Activated CD4-positive, alpha-beta T cell treated with anti-CD3 and anti-CD28 coated beads, Interleukin-2, amount 10 ng/mL, durations not matched to agents 7 days and 5 days (primary cell): ENCODE data around the gene ARSB. TPM values are rescaled to one million over a fixed set of nuclear protein-coding genes. Genes with fewer than 3 reads are reported as not detected.
"Not testable (repeated sequence)": the region's sequence is repeated elsewhere in the genome, so short reads cannot be mapped to it uniquely, and the experiment has no call there.

Experiments
- CTCF ChIA-PET: fragments of 350-600 bp; sonication (Branson Sonifier 250); formaldehyde crosslinking; loops from one replicate; lab custom pipeline; 2021; ENCODE audit warnings: antibody characterized with exemption; lab: Charles Lee
- POLR2A ChIA-PET: fragments of 350-600 bp; sonication (Branson Sonifier 250); formaldehyde crosslinking; loops from one replicate; lab custom pipeline; 2021; ENCODE audit warnings: antibody characterized with exemption; lab: Charles Lee
- DNase-seq: peaks from one replicate; pipeline ENCODE4 v3.0.0-alpha.2; 2020
- H3K27ac Mint-ChIP-seq: one replicate; pipeline ENCODE4 v1.8.0; 2021; ENCODE audit warnings: mild to moderate bottlenecking, moderate library complexity, mixed read lengths
- H3K27me3 Mint-ChIP-seq: one replicate; pipeline ENCODE4 v1.8.0; 2021; ENCODE audit warnings: mixed read lengths
- H3K36me3 Mint-ChIP-seq: one replicate; pipeline ENCODE4 v1.8.0; 2021; ENCODE audit warnings: low read depth, mixed read lengths
- H3K4me1 Mint-ChIP-seq: one replicate; pipeline ENCODE4 v1.8.0; 2021; ENCODE audit warnings: mixed read lengths
- H3K4me3 Mint-ChIP-seq: one replicate; pipeline ENCODE4 v1.8.0; 2021; ENCODE audit warnings: mild to moderate bottlenecking, moderate library complexity, mixed read lengths
- H3K9me3 Mint-ChIP-seq: one replicate; pipeline ENCODE4 v1.8.0; 2021; ENCODE audit warnings: mixed read lengths
- total RNA-seq, 2 experiments: library from RNA; stranded (reverse); gene quantifications; one replicate each; pipeline ENCODE4 v1.2.3, GENCODE V29; 2021

Gene ARSB
- total RNA-seq, 2 experiments from 2014 or later, result 10.4 to 11.5 TPM

DNA sequence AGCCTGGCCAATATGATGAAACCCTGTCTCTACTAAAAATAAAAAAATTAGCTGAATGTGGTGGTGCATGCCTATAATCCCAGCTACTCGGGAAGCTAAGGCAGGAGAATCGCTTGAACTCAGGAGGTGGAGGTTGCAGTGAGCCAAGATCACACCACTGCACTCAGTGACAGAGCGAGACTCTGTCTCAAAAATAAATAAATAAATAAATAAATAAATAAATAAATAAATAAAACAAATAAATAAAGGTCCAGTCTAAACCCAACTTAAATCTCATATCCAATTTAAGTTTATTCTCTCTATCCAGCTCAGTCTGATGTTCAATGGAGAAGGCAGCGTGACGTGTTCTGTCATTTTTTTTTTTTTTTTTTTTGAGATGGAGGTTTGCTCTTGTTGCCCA is 222.4 kb downstream of the ARSB start:
- H3K36me3 Mint-ChIP-seq, DNase-seq, H3K9me3 Mint-ChIP-seq, H3K27ac Mint-ChIP-seq, H3K4me1 Mint-ChIP-seq, H3K27me3 Mint-ChIP-seq, CTCF ChIA-PET, POLR2A ChIA-PET, H3K4me3 Mint-ChIP-seq: not testable (repeated sequence)

DNA sequence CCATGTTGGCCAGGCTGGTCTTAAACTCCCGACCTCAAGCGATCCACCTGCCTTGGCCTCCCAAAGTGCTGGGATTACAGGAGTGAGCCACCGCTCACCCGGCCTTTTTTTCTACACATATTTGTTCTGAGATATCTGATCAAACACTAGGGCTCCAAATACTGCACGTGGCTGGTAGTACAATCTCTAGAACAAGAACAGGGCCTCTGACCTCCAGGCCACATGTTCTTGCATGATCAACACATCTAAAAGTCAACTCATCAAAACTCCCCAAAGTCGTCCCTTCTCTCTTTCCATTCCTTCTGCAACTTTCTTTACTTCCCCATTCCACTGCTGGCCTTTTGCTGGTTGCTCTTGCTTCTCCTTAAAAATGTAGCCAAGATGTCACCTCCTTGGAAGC is 223.3 kb downstream of the ARSB start:
- H3K36me3 Mint-ChIP-seq, result no peaks in the 10 kb centered on the region
- no peaks in the 10 kb centered on the region for H3K27me3 Mint-ChIP-seq
- H3K27ac Mint-ChIP-seq, result no peak overlapping the region
- POLR2A ChIA-PET, result no interaction called here
- CTCF ChIA-PET, result no interaction called here
- peaks cover 18% of the 10 kb centered on the region for H3K4me1 Mint-ChIP-seq
- H3K9me3 Mint-ChIP-seq, result no peaks in the 10 kb centered on the region
- DNase-seq, result no peak
- H3K4me3 Mint-ChIP-seq, result no peak overlapping the region

DNA sequence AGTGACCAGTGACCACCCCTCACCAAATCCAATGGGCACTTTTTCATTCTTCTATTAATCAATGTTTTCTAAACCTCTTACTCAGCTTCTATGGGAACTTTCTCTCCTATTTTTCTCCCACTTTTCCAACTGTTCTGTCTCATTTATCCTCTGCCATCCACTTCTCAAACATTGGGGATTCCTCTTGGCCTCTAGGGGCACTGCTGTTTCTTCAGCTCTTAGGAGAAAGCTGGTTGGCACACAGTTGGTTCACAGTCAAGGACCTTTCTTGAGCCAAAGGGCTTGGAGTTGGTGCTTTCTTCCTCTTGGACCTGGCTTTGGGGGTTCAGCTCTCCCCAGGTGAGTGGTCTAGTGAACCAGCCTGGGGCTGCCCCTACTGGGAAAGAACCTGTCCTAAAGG is 224.3 kb downstream of the ARSB start:
- peaks cover 2% of the 10 kb centered on the region for H3K9me3 Mint-ChIP-seq
- CTCF ChIA-PET, result interaction anchor here (1.2 kb wide), 1 partner anchor 12 kb away, joined by 3 read pairs; no protein-coding TSS in a partner anchor

DNA sequence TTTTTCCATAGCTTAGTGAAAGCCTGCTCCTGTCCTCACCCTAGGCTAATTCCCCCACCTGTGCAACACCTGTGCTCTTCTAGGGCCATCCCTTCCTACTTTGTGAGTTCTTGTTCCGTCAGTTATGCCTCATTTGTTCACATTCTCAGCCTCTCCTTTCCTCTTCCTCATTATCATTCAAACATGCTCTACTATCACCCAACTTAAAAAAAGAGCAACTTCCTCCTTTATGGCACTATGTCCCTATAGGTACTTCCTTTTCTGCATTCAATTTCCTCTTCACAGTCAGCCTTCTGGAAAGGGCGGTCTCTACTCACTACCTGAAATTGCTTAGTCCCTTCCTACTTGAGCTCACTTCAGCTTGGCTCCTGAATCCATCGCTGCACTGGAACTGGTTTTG is 224.7 kb downstream of the ARSB start:
- Mint-ChIP-seq H3K27ac (no peak overlapping the region), H3K9me3 (peaks cover 2% of the 10 kb centered on the region), H3K4me3 (no peak overlapping the region), H3K36me3 (no peaks in the 10 kb centered on the region), H3K27me3 (no peaks in the 10 kb centered on the region), H3K4me1 (peaks cover 20% of the 10 kb centered on the region)
- POLR2A ChIA-PET, result no interaction called here
- CTCF ChIA-PET, result interaction anchor here (1.2 kb wide), 1 partner anchor 11 kb away, joined by 3 read pairs; no protein-coding TSS in a partner anchor
- DNase-seq, result no peak

More for the DNA sequence above, 224.3 kb downstream of the ARSB start:
- no peak for DNase-seq
- H3K4me1 Mint-ChIP-seq, result peaks cover 20% of the 10 kb centered on the region
- H3K4me3 Mint-ChIP-seq, result no peak overlapping the region
- no peaks in the 10 kb centered on the region for H3K27me3 Mint-ChIP-seq
- no peak overlapping the region for H3K27ac Mint-ChIP-seq
- no peaks in the 10 kb centered on the region for H3K36me3 Mint-ChIP-seq
- POLR2A ChIA-PET, result no interaction called here

DNA sequence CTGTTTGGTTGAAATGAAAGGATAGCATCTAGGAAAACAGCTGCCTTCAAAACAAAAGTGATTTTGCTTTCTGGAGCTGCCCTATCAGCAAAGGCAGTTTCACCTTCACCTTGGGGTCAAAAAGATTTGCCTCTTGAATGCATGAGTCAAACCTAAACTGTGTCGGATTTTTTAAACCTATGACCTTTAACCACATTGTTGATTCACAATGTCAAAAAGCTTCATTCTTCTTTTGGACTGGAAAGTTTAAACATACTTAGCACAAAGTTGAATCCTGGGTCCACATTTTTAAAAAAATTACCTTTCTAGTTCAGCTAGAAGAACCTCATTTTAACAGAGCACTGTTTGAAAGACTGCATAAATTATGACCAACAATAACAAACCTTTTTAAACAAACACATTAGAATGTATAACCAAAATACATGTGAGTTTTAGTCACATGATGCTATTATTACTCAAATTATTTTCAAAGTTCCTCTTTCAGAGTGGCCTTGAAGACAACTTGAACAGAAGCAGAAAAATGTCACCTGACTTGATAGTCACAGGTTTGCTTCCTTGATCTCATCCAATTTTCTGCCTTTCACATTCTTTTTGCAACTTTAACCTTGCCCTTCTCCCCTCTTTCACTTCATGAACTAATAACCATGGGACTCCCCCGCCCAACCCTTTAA is 226.8 kb downstream of the ARSB start:
- no peak for DNase-seq
- H3K4me3 Mint-ChIP-seq, result no peak overlapping the region
- no peaks in the 10 kb centered on the region for H3K36me3 Mint-ChIP-seq
- peaks cover 20% of the 10 kb centered on the region for H3K4me1 Mint-ChIP-seq
- H3K27me3 Mint-ChIP-seq, result no peaks in the 10 kb centered on the region
- POLR2A ChIA-PET, result no interaction called here
- H3K9me3 Mint-ChIP-seq, result peaks cover 2% of the 10 kb centered on the region
- H3K27ac Mint-ChIP-seq, result peak overlapping the region; percentile 58
- CTCF ChIA-PET, result no interaction called here

DNA sequence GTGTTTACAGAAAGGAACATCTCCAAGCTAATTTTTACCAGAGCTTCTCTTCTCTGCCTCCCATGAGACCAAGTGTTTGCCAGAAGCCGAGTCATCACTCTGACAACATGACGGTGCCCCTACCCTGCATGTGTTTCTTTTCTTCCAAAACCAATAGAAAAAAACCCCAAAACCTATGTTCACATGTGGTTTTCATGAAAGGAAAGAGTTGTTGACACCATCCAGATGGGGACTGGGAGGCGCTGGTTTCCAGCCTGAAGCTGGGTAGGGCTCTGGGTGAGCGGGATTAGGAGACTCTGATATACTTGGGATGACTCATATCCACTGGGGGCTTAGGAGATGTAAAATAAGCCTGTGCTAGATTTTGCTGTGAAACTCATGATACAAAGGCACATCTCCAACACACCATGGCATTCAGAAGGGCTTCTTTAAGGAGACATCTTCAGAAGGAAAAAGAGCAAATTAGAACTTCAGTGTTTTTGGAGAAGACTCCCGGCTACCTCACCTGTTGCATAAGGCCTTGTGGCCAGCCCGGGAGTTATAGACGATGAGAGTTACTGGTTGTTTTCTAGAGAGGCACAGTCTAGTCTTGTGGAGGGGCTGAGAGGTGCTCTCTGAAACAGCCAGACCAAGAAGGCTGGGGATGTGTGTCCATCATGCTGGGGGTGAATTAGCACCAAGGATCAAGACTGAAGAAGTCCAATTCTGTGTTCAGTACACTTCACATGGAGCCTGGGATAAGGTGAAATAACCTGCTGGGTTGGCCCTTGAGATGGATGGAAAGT is 227.6 kb downstream of the ARSB start:
- no peaks in the 10 kb centered on the region for H3K36me3 Mint-ChIP-seq
- no peaks in the 10 kb centered on the region for H3K27me3 Mint-ChIP-seq
- CTCF ChIA-PET, result no interaction called here
- peaks cover 2% of the 10 kb centered on the region for H3K9me3 Mint-ChIP-seq
- no peak overlapping the region for H3K4me3 Mint-ChIP-seq
- DNase-seq, result peak; percentile 14
- H3K4me1 Mint-ChIP-seq, result peaks cover 20% of the 10 kb centered on the region
- POLR2A ChIA-PET, result interaction anchor here (0.6 kb wide), 1 partner anchor 170 kb away, joined by 4 read pairs; no protein-coding TSS in a partner anchor
- peak overlapping the region; percentile 58 for H3K27ac Mint-ChIP-seq

DNA sequence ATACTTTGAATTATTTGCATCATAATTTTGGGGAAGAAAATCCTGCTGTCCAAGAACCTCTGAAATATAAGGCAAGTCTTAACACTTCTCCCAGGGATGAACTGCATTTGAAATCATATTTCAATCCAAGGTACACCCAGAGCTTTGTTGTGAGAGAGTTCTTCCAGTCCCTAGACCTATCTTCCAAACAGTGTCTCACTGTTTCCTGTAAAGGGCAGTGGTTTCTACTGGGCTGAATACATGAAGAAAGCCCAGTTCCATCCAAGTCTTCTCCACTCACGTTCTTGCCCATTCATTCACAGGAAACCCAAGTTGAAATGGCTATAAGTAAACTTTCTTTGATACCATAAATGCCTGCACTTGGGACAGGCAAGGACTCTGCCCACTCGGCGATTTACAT is 228.3 kb downstream of the ARSB start:
- Mint-ChIP-seq H3K9me3 (peaks cover 2% of the 10 kb centered on the region), H3K36me3 (no peaks in the 10 kb centered on the region), H3K27me3 (no peaks in the 10 kb centered on the region), H3K4me1 (peaks cover 20% of the 10 kb centered on the region), H3K27ac (no peak overlapping the region), H3K4me3 (no peak overlapping the region)
- POLR2A ChIA-PET, result interaction anchor here (0.6 kb wide), 1 partner anchor 169 kb away, joined by 4 read pairs; no protein-coding TSS in a partner anchor
- CTCF ChIA-PET, result no interaction called here
- no peak for DNase-seq

DNA sequence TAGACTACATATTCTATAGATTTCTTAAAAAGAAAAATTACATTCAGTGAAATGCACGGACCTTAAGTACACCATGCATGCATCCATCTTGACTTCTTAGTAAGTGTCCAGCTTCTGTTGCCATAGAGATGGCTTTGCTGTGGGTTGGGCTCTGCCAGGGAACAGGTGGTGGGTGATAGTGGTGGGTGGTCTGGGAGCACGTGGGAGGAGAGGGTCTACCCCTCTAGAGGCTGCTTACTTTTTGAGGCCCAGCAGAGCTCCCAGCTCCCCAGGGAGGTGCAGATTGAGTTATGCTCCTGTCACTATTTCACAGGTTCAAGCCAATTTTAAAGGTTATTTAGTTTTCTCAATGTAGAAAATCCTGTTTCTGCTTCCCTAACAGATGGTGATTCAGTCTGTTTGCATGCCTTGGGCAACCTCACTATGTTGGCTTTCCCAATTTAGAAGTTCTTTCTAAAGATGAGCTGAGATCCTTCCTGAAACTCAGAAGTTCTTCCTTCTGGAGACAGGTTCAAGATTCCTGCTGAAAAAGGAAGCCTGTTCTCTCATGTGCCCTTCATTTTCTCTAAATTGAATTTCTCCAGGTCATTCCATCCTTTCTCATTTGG is 229.2 kb downstream of the ARSB start:
- CTCF ChIA-PET, result no interaction called here
- H3K9me3 Mint-ChIP-seq, result peaks cover 2% of the 10 kb centered on the region

DNA sequence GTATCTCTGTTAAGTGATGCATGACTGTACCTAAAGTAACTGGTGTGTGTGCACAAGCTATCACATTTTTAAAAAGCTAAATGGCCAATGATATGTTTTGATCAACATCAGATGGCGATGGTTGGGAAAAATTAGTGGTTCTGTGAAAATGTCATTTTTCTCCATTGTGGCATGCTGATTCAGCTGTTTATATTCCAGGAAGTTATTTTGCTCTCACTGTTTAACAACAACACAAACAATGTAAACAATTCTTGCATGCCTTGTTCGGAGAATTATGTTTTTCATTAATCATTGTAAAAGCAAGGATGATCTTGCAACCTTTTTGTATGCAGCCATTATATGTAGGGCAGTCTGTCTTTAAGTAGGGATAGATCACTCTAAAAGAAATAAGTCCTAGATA is 230.5 kb downstream of the ARSB start:
- DNase-seq, result no peak

More for the DNA sequence above, 229.2 kb downstream of the ARSB start:
- POLR2A ChIA-PET, result no interaction called here
- H3K27me3 Mint-ChIP-seq, result no peaks in the 10 kb centered on the region
- H3K36me3 Mint-ChIP-seq, result no peaks in the 10 kb centered on the region
- no peak overlapping the region for H3K4me3 Mint-ChIP-seq
- H3K27ac Mint-ChIP-seq, result no peak overlapping the region
- no peak for DNase-seq
- peaks cover 20% of the 10 kb centered on the region for H3K4me1 Mint-ChIP-seq

DNA sequence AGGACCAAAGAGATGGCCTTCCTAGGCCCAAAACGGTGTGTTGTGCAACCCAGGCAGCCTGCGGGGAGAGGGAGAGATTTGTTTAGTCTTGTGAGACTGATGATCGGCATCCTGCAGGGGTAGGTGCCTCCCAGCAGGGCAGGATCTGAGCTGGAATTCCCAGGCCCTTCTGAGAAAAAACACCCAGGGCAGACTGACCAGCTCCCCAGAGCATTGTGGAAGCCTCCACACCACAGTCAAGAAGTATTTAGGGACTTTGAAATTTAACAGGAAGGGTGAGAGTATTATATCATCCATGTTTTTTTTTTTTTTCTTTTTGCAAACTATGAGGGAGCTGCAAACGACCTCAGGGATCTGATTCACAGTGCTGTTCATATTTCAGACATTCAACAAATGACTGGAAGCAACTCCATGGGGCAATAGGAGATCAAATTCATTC is 232.0 kb downstream of the ARSB start:
- H3K4me1 Mint-ChIP-seq, result peaks cover 14% of the 10 kb centered on the region
- peaks cover 2% of the 10 kb centered on the region for H3K9me3 Mint-ChIP-seq
- no peak overlapping the region for H3K27ac Mint-ChIP-seq
- ChIA-PET POLR2A (no interaction called here), CTCF (interaction anchor here (0.5 to 1.4 kb wide), 3 partner anchors 11 to 568 kb away, joined by 3 to 5 read pairs (median 4); no protein-coding TSS in a partner anchor)
- DNase-seq, result no peak
- H3K36me3 Mint-ChIP-seq, result no peaks in the 10 kb centered on the region
- no peaks in the 10 kb centered on the region for H3K27me3 Mint-ChIP-seq
- H3K4me3 Mint-ChIP-seq, result no peak overlapping the region

More for the DNA sequence above, 230.5 kb downstream of the ARSB start:
- H3K27me3 Mint-ChIP-seq, result no peaks in the 10 kb centered on the region
- H3K27ac Mint-ChIP-seq, result no peak overlapping the region
- ChIA-PET CTCF (no interaction called here), POLR2A (no interaction called here)
- no peaks in the 10 kb centered on the region for H3K36me3 Mint-ChIP-seq
- H3K4me3 Mint-ChIP-seq, result no peak overlapping the region
- H3K4me1 Mint-ChIP-seq, result peaks cover 20% of the 10 kb centered on the region
- peaks cover 2% of the 10 kb centered on the region for H3K9me3 Mint-ChIP-seq

DNA sequence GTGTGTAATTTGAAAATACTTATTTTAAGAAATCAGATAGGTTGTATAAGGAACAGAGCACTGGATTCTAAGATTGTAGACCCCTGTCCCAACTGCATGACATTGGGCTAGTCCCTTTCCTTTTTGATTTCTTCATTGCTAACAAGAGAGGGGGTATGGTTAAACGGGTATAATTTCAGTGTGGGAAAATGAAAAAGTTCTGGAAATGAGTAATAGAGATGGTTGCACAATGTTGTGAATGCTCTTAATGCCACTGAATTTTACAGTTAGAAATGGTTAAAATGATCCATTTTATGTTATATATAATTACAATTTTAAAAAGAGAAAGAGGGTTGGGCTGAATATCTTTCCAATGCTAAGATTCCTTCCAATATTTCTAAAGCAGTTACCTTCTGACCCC is 233.2 kb downstream of the ARSB start:
- ChIA-PET POLR2A (no interaction called here), CTCF (no interaction called here)
- Mint-ChIP-seq H3K4me1 (peaks cover 2% of the 10 kb centered on the region), H3K4me3 (no peak overlapping the region), H3K27me3 (no peaks in the 10 kb centered on the region), H3K27ac (no peak overlapping the region), H3K9me3 (peaks cover 2% of the 10 kb centered on the region), H3K36me3 (no peaks in the 10 kb centered on the region)
- no peak for DNase-seq

DNA sequence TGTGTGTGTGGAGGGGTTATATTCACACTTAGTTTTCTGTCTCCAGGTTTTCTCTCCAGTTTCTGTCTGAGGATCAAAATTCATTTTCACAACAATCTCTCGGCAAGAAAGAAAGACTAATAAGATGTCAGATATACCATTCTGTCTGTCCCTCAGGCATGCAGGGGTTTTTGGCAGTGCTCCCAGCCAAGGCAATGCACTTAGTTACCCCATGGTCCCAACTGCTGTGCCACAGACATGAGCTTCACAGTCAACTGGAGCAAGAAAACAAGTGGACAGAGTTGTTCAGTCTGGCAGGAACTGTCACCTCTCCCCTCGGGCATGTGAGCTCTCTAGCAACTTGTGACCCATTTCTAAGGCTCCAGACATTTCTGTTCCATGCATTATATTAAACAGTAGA is 234.8 kb downstream of the ARSB start:
- ChIA-PET POLR2A (no interaction called here), CTCF (no interaction called here)
- H3K4me3 Mint-ChIP-seq, result no peak overlapping the region
- H3K4me1 Mint-ChIP-seq, result no peaks in the 10 kb centered on the region
- H3K27me3 Mint-ChIP-seq, result peaks cover 3% of the 10 kb centered on the region
- no peak for DNase-seq
- no peaks in the 10 kb centered on the region for H3K36me3 Mint-ChIP-seq
- no peak overlapping the region for H3K27ac Mint-ChIP-seq
- H3K9me3 Mint-ChIP-seq, result no peaks in the 10 kb centered on the region
